Thymus (tissue), 11 donors: ENCODE data around the gene RPL6. TPM values are rescaled to one million over a fixed set of nuclear protein-coding genes. Genes with fewer than 3 reads are reported as not detected.
"Not testable (repeated sequence)": the region's sequence is repeated elsewhere in the genome, so short reads cannot be mapped to it uniquely, and the experiment has no call there.

Experiments used
- DNase-seq, 9 donors: peaks; one replicate each; pipeline ENCODE4 v3.0.0-alpha.2; 2013; ENCODE audit warnings: low spot score in 9 of 9, low read depth in 6 of 9, missing footprints in 1 of 9
- H3K27ac ChIP-seq, 2 donors: one replicate each; pipeline ENCODE4 v1.5.1; 2013; ENCODE audit warnings: control low read depth in 1 of 2, low read depth in 1 of 2, low read length in 1 of 2, mild to moderate bottlenecking in 1 of 2, moderate library complexity in 1 of 2
- H3K27me3 ChIP-seq, 2 donors: one replicate each; pipeline ENCODE4 v1.5.1; 2013; ENCODE audit warnings: low read length in 1 of 2; ENCODE audit not compliant: control insufficient read depth in 2 of 2, insufficient read depth in 1 of 2
- H3K36me3 ChIP-seq, 2 donors: one replicate each; pipeline ENCODE4 v1.5.1; 2013; ENCODE audit warnings: low read length in 1 of 2, mild to moderate bottlenecking in 1 of 2, moderate library complexity in 1 of 2; ENCODE audit not compliant: control insufficient read depth in 2 of 2, insufficient read depth in 2 of 2
- H3K4me1 ChIP-seq, 2 donors: one replicate each; pipeline ENCODE4 v1.5.1; 2013; ENCODE audit warnings: low read length in 2 of 2; ENCODE audit not compliant: control insufficient read depth in 2 of 2, insufficient read depth in 2 of 2
- H3K4me3 ChIP-seq, 2 donors: one replicate each; pipeline ENCODE4 v1.5.1; 2013; ENCODE audit warnings: low read length in 2 of 2, control low read depth in 1 of 2, mild to moderate bottlenecking in 1 of 2
- H3K9me3 ChIP-seq, 2 donors: one replicate each; pipeline ENCODE4 v1.5.1; 2013; ENCODE audit warnings: low read length in 1 of 2, mild to moderate bottlenecking in 1 of 2; ENCODE audit not compliant: control insufficient read depth in 2 of 2, insufficient read depth in 1 of 2
- WGBS: extraction: QIAGEN DNeasy Blood & Tissue Kit; methylation state at CpG from one replicate; pipeline ENCODE4 v1.1.7; 2013; 5-methylcytosine and 5-hydroxymethylcytosine counted together
- polyA plus RNA-seq: library from polyadenylated mRNA; stranded (reverse); fragments of 200-250 nt; gene quantifications from one replicate; pipeline ENCODE4 v1.2.3, GENCODE V29; 2013
- total RNA-seq: library from RNA; stranded (reverse); fragments of 120-200 nt; gene quantifications from one replicate; pipeline ENCODE4 v1.2.4, GENCODE V29; 2013
- donor health status: healthy.

Gene RPL6
- total and polyA plus RNA-seq, 2 donors: 2,335 to 3,437 TPM

GRCh38 chr12:112393328-112393727 is 16.1 kb downstream of the RPL6 start:
- H3K4me1 ChIP-seq: no peaks in the 10 kb centered on the region
- no peak overlapping the region for H3K27ac ChIP-seq
- peaks cover 0 to 4% of the 10 kb centered on the region in 2 donors for H3K9me3 ChIP-seq
- no peak for DNase-seq
- 96% methylated on average over 1 of the region's 1 CpG for WGBS
- H3K4me3 ChIP-seq: no peak overlapping the region
- no peaks in the 10 kb centered on the region for H3K27me3 ChIP-seq
- no peaks in the 10 kb centered on the region for H3K36me3 ChIP-seq

- not testable (repeated sequence) for H3K9me3 ChIP-seq, H3K4me3 ChIP-seq, H3K27ac ChIP-seq, DNase-seq, H3K27me3 ChIP-seq, H3K36me3 ChIP-seq, H3K4me1 ChIP-seq
- 53% methylated on average over 2 of the region's 4 CpGs for WGBS
Observed at GRCh38 chr12:112389922-112390654, 19.3 kb downstream of the RPL6 start.

- no peak overlapping the region for H3K4me3 ChIP-seq
- no peaks in the 10 kb centered on the region for H3K36me3 ChIP-seq
- 96% methylated on average over 4 of the region's 4 CpGs for WGBS
- no peak overlapping the region for H3K27ac ChIP-seq
- DNase-seq: no peak
- no peaks in the 10 kb centered on the region for H3K4me1 ChIP-seq
- H3K9me3 ChIP-seq: no peaks in the 10 kb centered on the region
- H3K27me3 ChIP-seq: no peaks in the 10 kb centered on the region
Observed at GRCh38 chr12:112389228-112389627, 20.2 kb downstream of the RPL6 start.

- Histone ChIP-seq H3K9me3 (no peaks in the 10 kb centered on the region), H3K4me3 (no peak overlapping the region), H3K36me3 (no peaks in the 10 kb centered on the region), H3K27me3 (no peaks in the 10 kb centered on the region), H3K27ac (no peak overlapping the region), H3K4me1 (peaks cover 0 to 5% of the 10 kb centered on the region in 2 donors)
- WGBS: 93% methylated on average over 3 of the region's 3 CpGs
- DNase-seq: no peak
Observed at GRCh38 chr12:112386726-112387125, 22.7 kb downstream of the RPL6 start.

- no peaks in the 10 kb centered on the region for H3K36me3 ChIP-seq
- WGBS: 96% methylated on average over 11 of the region's 11 CpGs
- peak overlapping the region; percentile 76 to 87 for H3K4me3 ChIP-seq
- DNase-seq: no peak
- H3K9me3 ChIP-seq: no peaks in the 10 kb centered on the region
- no peaks in the 10 kb centered on the region for H3K27me3 ChIP-seq
- H3K27ac ChIP-seq: no peak overlapping the region
- peaks cover 9 to 12% of the 10 kb centered on the region in 2 donors for H3K4me1 ChIP-seq
Observed at GRCh38 chr12:112382866-112383265, 26.5 kb downstream of the RPL6 start.

- H3K36me3 ChIP-seq: no peaks in the 10 kb centered on the region
- no peaks in the 10 kb centered on the region for H3K9me3 ChIP-seq
- peak; percentile 47 to 94 (median 83) for DNase-seq
- H3K27ac ChIP-seq: peak within 1 kb of the TSS; percentile 56 to 74
- whole genome bisulfite sequencing: 35% methylated on average over 106 of the region's 106 CpGs
- peaks cover 9 to 12% of the 10 kb centered on the region in 2 donors for H3K4me1 ChIP-seq
- no peaks in the 10 kb centered on the region for H3K27me3 ChIP-seq
- H3K4me3 ChIP-seq: peak within 1 kb of the TSS; percentile 76 to 87
Observed at GRCh38 chr12:112381883-112382796, 27.3 kb downstream of the RPL6 start, which contains the start of gene HECTD4. HECTD4 (minus strand) TSS chr12:112382431; CDS start chr12:112382128, 303 bp downstream.

- no peaks in the 10 kb centered on the region for H3K36me3 ChIP-seq
- H3K4me3 ChIP-seq: peak overlapping the region; percentile 76 to 87
- peak in 6 of 9 donors; percentile 19 to 52 (median 21) for DNase-seq
- H3K4me1 ChIP-seq: peaks cover 9 to 12% of the 10 kb centered on the region in 2 donors
- no peaks in the 10 kb centered on the region for H3K27me3 ChIP-seq
- 30% methylated on average over 33 of the region's 33 CpGs for WGBS
- H3K27ac ChIP-seq: peak overlapping the region in 1 of 2 donors; percentile 74
- no peaks in the 10 kb centered on the region for H3K9me3 ChIP-seq
Observed at GRCh38 chr12:112381406-112381882, 28.0 kb downstream of the RPL6 start.

- Histone ChIP-seq H3K27me3 (no peaks in the 10 kb centered on the region), H3K27ac (no peak overlapping the region), H3K4me3 (peak overlapping the region; percentile 76 to 87), H3K36me3 (no peaks in the 10 kb centered on the region), H3K9me3 (no peaks in the 10 kb centered on the region), H3K4me1 (peaks cover 9 to 12% of the 10 kb centered on the region in 2 donors)
- DNase-seq: peak in 4 of 9 donors; percentile 7 to 31 (median 12)
- WGBS: 74% methylated on average over 34 of the region's 34 CpGs
Observed at GRCh38 chr12:112380663-112381405, 28.6 kb downstream of the RPL6 start.
